ENCODE data around the gene HSPB9. TPM values are rescaled to one million over a fixed set of nuclear protein-coding genes. Genes with fewer than 3 reads are reported as not detected.

Gene HSPB9
- total and polyA plus RNA-seq, 9 of the 15 experiments (the other 6 are each of a cell fraction or from before 2014, with no cell fraction given): 0.04 to 0.16 (median 0.08) TPM; not detected in 3

DNA sequence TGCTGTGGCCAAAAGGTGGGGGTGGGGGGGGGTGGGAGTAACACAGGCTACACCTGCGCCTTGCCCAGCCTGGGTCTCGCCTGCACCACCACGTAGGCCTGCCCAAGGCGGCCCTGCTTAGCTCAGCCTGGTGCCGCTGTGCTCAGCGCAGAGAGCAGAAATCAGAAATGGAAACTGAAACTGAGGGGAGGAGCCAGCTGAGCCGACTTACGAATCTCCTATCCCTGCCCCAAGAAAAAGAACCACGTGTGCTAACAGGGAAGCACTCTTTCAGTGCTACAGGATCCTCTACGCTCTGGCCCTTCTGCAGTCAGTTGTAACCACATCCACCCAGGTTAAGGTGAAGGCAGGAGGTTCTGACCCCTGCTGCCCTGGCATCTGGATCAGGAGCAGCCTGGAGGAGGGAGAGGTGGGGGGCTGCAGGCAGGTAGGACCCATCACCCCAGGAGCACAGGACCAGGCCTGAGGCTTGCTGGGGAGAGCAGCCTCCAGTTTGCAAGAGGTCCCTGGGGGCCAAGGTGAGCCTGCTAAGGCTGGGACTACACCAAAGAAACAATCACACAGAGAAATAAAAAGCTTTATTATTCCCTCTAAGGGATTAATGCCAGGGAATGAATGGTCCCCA is 9.9 kb upstream of the HSPB9 start, which contains the start of gene DHX58 (continued):
- peak; percentile 71; the same call in 1 of the 2 replicates for TF ChIP-seq ZNF740 (CRISPR knock-in tag; IDR thresholded peaks at IDR 0.05)
- TF ChIP-seq ZNF740 (tag; IDR thresholded peaks at IDR 0.05): no peak; a peak in 1 of 4 replicates
- no peak for TF ChIP-seq RB1 (IDR thresholded peaks at IDR 0.05; ENCODE audit: low read depth)
- no peak for TF ChIP-seq ZNF134 (CRISPR knock-in tag; conservative IDR thresholded peaks at IDR 0.05)
- TF ChIP-seq BRCA1 (IDR thresholded peaks at IDR 0.05): no peak
- no peak for TF ChIP-seq BRCA1 (CRISPR knock-in tag; IDR thresholded peaks at IDR 0.05)
- no peak for TF ChIP-seq TAL1 (IDR thresholded peaks at IDR 0.05)
- TF ChIP-seq NRF1 (conservative IDR thresholded peaks at IDR 0.05 in 1 of 2, IDR thresholded peaks at IDR 0.05 in 1 of 2): 0 out of 4 replicates have a peak, but pooled peaks have one; percentile 19 to 36
- no peak for TF ChIP-seq MAFG (tag; conservative IDR thresholded peaks at IDR 0.05)
- no peak for TF ChIP-seq KLF13 (tag; IDR thresholded peaks at IDR 0.05; ENCODE audit: borderline replicate concordance, low read depth)
- TF ChIP-seq FOXK2 (conservative IDR thresholded peaks at IDR 0.05 in 1 of 2, IDR thresholded peaks at IDR 0.05 in 1 of 2; ENCODE audit: low read depth in 2 of 2): no peak
- TF ChIP-seq ZZZ3 (IDR thresholded peaks at IDR 0.05): no peak
- TF ChIP-seq POLR2G (IDR thresholded peaks at IDR 0.05; ENCODE audit: low read depth, low read length): 0 out of 2 replicates have a peak, but pooled peaks have one; percentile 29
- peak; percentile 64 for TF ChIP-seq USF2 (CRISPR knock-in tag; IDR thresholded peaks at IDR 0.05)
- TF ChIP-seq ZEB2 (IDR thresholded peaks at IDR 0.05): no peak
- TF ChIP-seq, protein P1, sequence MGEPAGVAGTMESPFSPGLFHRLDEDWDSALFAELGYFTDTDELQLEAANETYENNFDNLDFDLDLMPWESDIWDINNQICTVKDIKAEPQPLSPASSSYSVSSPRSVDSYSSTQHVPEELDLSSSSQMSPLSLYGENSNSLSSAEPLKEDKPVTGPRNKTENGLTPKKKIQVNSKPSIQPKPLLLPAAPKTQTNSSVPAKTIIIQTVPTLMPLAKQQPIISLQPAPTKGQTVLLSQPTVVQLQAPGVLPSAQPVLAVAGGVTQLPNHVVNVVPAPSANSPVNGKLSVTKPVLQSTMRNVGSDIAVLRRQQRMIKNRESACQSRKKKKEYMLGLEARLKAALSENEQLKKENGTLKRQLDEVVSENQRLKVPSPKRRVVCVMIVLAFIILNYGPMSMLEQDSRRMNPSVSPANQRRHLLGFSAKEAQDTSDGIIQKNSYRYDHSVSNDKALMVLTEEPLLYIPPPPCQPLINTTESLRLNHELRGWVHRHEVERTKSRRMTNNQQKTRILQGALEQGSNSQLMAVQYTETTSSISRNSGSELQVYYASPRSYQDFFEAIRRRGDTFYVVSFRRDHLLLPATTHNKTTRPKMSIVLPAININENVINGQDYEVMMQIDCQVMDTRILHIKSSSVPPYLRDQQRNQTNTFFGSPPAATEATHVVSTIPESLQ (CRISPR knock-in tag; IDR thresholded peaks at IDR 0.05): no peak
- no peak for TF ChIP-seq DIDO1 (tag; IDR thresholded peaks at IDR 0.05; ENCODE audit: low read depth)
